B cell (primary cell): ENCODE data around the gene ZNF239. TPM values are rescaled to one million over a fixed set of nuclear protein-coding genes. Genes with fewer than 3 reads are reported as not detected.

Experiments
- ATAC-seq: fragments of 200-7000 bp; cut with Tn5 transposase; one replicate; pipeline ENCODE4 v1.10.0; 2021; ENCODE audit warnings: low read depth, mild to moderate bottlenecking, moderate number of reproducible peaks, moderate library complexity
- CTCF ChIA-PET: fragments of 350-600 bp; sonication (Branson Sonifier 250); formaldehyde crosslinking; loops from one replicate; lab custom pipeline; 2021; ENCODE audit warnings: antibody characterized with exemption, inconsistent platforms; lab: Charles Lee
- POLR2A ChIA-PET: fragments of 350-600 bp; sonication (Branson Sonifier 250); formaldehyde crosslinking; loops from one replicate; lab custom pipeline; 2021; ENCODE audit warnings: antibody characterized with exemption; lab: Charles Lee
- DNase-seq: peaks from one replicate; pipeline ENCODE4 v3.0.0; 2013
- H2AFZ ChIP-seq: 2 replicates; pipeline ENCODE4 v1.6.1; 2012; ENCODE audit warnings: mild to moderate bottlenecking, low read depth, low read length; ENCODE audit not compliant: insufficient read depth, poor library complexity, severe bottlenecking
- H3K27ac ChIP-seq, 2 donors: 1 replicate in 1 of 2; 2 replicates in 1 of 2; pipeline ENCODE4 v1.5.1; 2012 to 2013; ENCODE audit warnings: low read length in 2 of 2, mild to moderate bottlenecking in 2 of 2, moderate library complexity in 1 of 2
- H3K27me3 ChIP-seq, 4 experiments: fragments of 200-600 bp in 1 of 4; sonication (generic) in 1 of 4; replicated peaks in 1 of 4; 1 replicate in 2 of 4; 2 replicates in 2 of 4; pipeline versions ENCODE4 v1.6.1 to v1.7.0; 2013 to 2016; ENCODE audit warnings: low read length in 3 of 4, mild to moderate bottlenecking in 2 of 4, mixed read lengths in 1 of 4, moderate library complexity in 1 of 4; ENCODE audit not compliant: insufficient read depth in 4 of 4, control insufficient read depth in 3 of 4; ENCODE audit errors: control extremely low read depth in 1 of 4
- H3K36me3 ChIP-seq, 2 experiments: replicated peaks in 1 of 2; 1 replicate in 1 of 2; 2 replicates in 1 of 2; pipeline versions ENCODE4 v1.6.1 to v1.7.1; 2013; ENCODE audit warnings: low read length in 1 of 2; ENCODE audit not compliant: insufficient read depth in 2 of 2, control insufficient read depth in 1 of 2; ENCODE audit errors: control extremely low read depth in 1 of 2, extremely low read depth in 1 of 2
- H3K4me1 ChIP-seq, 2 donors: fragments of 200-600 bp in 1 of 2; sonication (generic) in 1 of 2; 1 replicate in 1 of 2; 2 replicates in 1 of 2; pipeline versions ENCODE4 v1.5.1 to v1.6.1; 2013 to 2017; ENCODE audit warnings: low read length in 2 of 2; ENCODE audit not compliant: control insufficient read depth in 2 of 2, insufficient read depth in 2 of 2
- H3K4me2 ChIP-seq: replicated peaks from 2 replicates; pipeline ENCODE3; 2012; ENCODE audit warnings: mild to moderate bottlenecking, low read depth, low read length; ENCODE audit not compliant: poor library complexity, severe bottlenecking
- H3K4me3 ChIP-seq, 5 experiments: fragments of 200-600 bp in 1 of 5; sonication (generic) in 1 of 5; 1 replicate in 3 of 5; 2 replicates in 2 of 5; pipeline versions ENCODE4 v1.5.1 to v1.7.0; 2011 to 2016; ENCODE audit warnings: low read length in 4 of 5, mild to moderate bottlenecking in 4 of 5, low read depth in 2 of 5, control low read depth in 1 of 5, moderate library complexity in 1 of 5; ENCODE audit not compliant: insufficient read depth in 1 of 5; ENCODE audit errors: control extremely low read depth in 1 of 5, extremely low read depth in 1 of 5
- H3K79me2 ChIP-seq: fragments of 200-600 bp; sonication (generic); one replicate; pipeline ENCODE4 v1.6.0; 2016; ENCODE audit warnings: low read length; ENCODE audit not compliant: control insufficient read depth, insufficient read depth
- H3K9ac ChIP-seq: fragments of 200-600 bp; sonication (generic); 2 replicates; pipeline ENCODE4 v1.6.1; 2017; ENCODE audit warnings: mild to moderate bottlenecking, low read length, moderate library complexity
- H3K9me3 ChIP-seq, 3 donors: one replicate each; pipeline versions ENCODE4 v1.6.1 to v1.7.1; 2013; ENCODE audit warnings: low read length in 2 of 3; ENCODE audit not compliant: control insufficient read depth in 2 of 3, insufficient read depth in 1 of 3; ENCODE audit errors: control extremely low read depth in 1 of 3
- H4K20me1 ChIP-seq: 2 replicates; pipeline ENCODE4 v1.6.0; 2012; ENCODE audit warnings: mild to moderate bottlenecking, low read length; ENCODE audit not compliant: insufficient read depth, control insufficient read depth, poor library complexity, severe bottlenecking
- H3K27ac Mint-ChIP-seq: one replicate; pipeline ENCODE4 v1.8.0; 2021; ENCODE audit warnings: mixed read lengths
- H3K27me3 Mint-ChIP-seq: one replicate; pipeline ENCODE4 v1.8.0; 2021; ENCODE audit warnings: mixed read lengths
- H3K4me1 Mint-ChIP-seq: one replicate; pipeline ENCODE4 v1.8.0; 2021; ENCODE audit warnings: mixed read lengths
- H3K4me3 Mint-ChIP-seq: one replicate; pipeline ENCODE4 v1.8.0; 2021; ENCODE audit warnings: mixed read lengths
- H3K9me3 Mint-ChIP-seq: one replicate; pipeline ENCODE4 v1.8.0; 2022; ENCODE audit warnings: mixed read lengths; ENCODE audit not compliant: insufficient read depth
- CTCF ChIP-seq: fragments of 200-600 bp; IDR thresholded peaks from one replicate; pipeline ENCODE4 v1.8.0; 2022; ENCODE audit warnings: antibody characterized with exemption, mild to moderate bottlenecking
- EZH2 ChIP-seq: IDR thresholded peaks from 2 replicates; pipeline ENCODE4 v1.6.1; 2012; ENCODE audit warnings: borderline replicate concordance, low read depth, mild to moderate bottlenecking, moderate library complexity, low read length; ENCODE audit not compliant: insufficient read depth, poor library complexity, severe bottlenecking
- WGBS: methylation state at CpG from one replicate; pipeline ENCODE4 v1.1.5; 2013; ENCODE audit warnings: missing lambda C conversion rate; ENCODE audit not compliant: insufficient coverage; 5-methylcytosine and 5-hydroxymethylcytosine counted together
- intact Hi-C: fragments of 100-400 bp; cut with micrococcal nuclease; formaldehyde crosslinking; loops from one replicate; pipeline ENCODE4 v1.10.0; 2022
- polyA plus RNA-seq: library from polyadenylated mRNA; depleted of rRNA; stranded (reverse); fragments of >200 nt; gene quantifications from 2 replicates; pipeline ENCODE4 v1.2.3, GENCODE V29; 2012
- total RNA-seq, 2 donors: library from RNA; stranded (reverse); fragments of 120-200 nt in 1 of 2; gene quantifications; 1 replicate in 1 of 2; 2 replicates in 1 of 2; pipeline versions ENCODE4 v1.2.3 to v1.2.4, GENCODE V29; 2013 to 2022

The ZNF239 gene
- total and polyA plus RNA-seq, 2 donors (not counting 1 experiment from before 2014, with no cell fraction given) = 2.2 to 5.9 TPM

GRCh38 chr10:43524434-43525247 lies 49.8 kb downstream of the ZNF239 start:
- Histone ChIP-seq H3K79me2 (no peaks in the 10 kb centered on the region), H3K4me1 (no peaks in the 10 kb centered on the region), H3K9ac (no peak overlapping the region), H3K4me2 (no peak overlapping the region), H3K27me3 (no peaks in the 10 kb centered on the region), H2AFZ (no peak overlapping the region), H4K20me1 (no peaks in the 10 kb centered on the region), H3K9me3 (peaks cover 10 to 49% (median 20%) of the 10 kb centered on the region in 3 donors), H3K4me3 (no peak overlapping the region), H3K36me3 (no peaks in the 10 kb centered on the region), H3K27ac (no peak overlapping the region)
- TF ChIP-seq EZH2 = no peak
- TF ChIP-seq CTCF = no peak
- WGBS = no CpG with 5 or more reads among the region's 1 CpG
- CTCF ChIA-PET = no interaction called here
- DNase-seq (no peak), ATAC-seq (no peak)
- H3K9me3 Mint-ChIP-seq = peaks cover 33% of the 10 kb centered on the region
- intact Hi-C loops = no loop called here
- H3K27ac Mint-ChIP-seq = no peak overlapping the region
- no peaks in the 10 kb centered on the region for H3K4me1 Mint-ChIP-seq
- H3K27me3 Mint-ChIP-seq = peaks cover 4% of the 10 kb centered on the region
- POLR2A ChIA-PET = no interaction called here
- no peak overlapping the region for H3K4me3 Mint-ChIP-seq

Other genes starting within 250 kb of the ZNF239 start
- gene FXYD4, start 203.0 kb downstream of the ZNF239 start, total RNA-seq = not detected in 2 replicates
- gene FXYD4, start 203.0 kb downstream of the ZNF239 start, polyA plus RNA-seq = not detected in 2 replicates
- gene HNRNPF, start 165.4 kb downstream of the ZNF239 start, total RNA-seq = 161 and 166 TPM in 2 replicates
- 76.7 and 99.5 TPM in 2 replicates for gene HNRNPF, start 165.4 kb downstream of the ZNF239 start, polyA plus RNA-seq
- gene ZNF487, start 137.5 kb downstream of the ZNF239 start, total RNA-seq = 6.7 and 9.8 TPM in 2 replicates
- 13.9 and 14.8 TPM in 2 replicates for gene ZNF487, start 137.5 kb downstream of the ZNF239 start, polyA plus RNA-seq
- 8.4 and 9.5 TPM in 2 replicates for gene ZNF485, start 31.8 kb upstream of the ZNF239 start, total RNA-seq
- gene ZNF485, start 31.8 kb upstream of the ZNF239 start, polyA plus RNA-seq = 2.2 and 4.8 TPM in 2 replicates
- 29.6 and 35.8 TPM in 2 replicates for gene ZNF32, start 74.3 kb upstream of the ZNF239 start, total RNA-seq
- gene ZNF32, start 74.3 kb upstream of the ZNF239 start, polyA plus RNA-seq = 20.9 and 29.0 TPM in 2 replicates